HepG2 (cell line): ENCODE results near the gene RIIAD1. TPM values are rescaled to one million over a fixed set of nuclear protein-coding genes. Genes with fewer than 3 reads are reported as not detected.

Source experiments
- ATAC-seq: fragments of 200-7000 bp; cut with Tn5 transposase; 3 replicates; pipeline ENCODE4 v1.9.1; 2020; ENCODE audit warnings: mild to moderate bottlenecking, moderate library complexity
- BruUV-seq: library from RNA; stranded (reverse); fragments of 400-500 nt; replicated peaks from 2 replicates; lab custom pipeline; 2021; lab: Mats Ljungman, UMichigan
- CTCF ChIA-PET: fragments of 300-600 bp; formaldehyde crosslinking; extraction: SDS; loops from one replicate; lab custom pipeline; 2021; ENCODE audit warnings: low total read pairs, inconsistent platforms, low intra/inter-chr PET ratio; lab: Yijun Ruan, JAX
- POLR2A ChIA-PET: fragments of 350-600 bp; sonication (Branson Sonifier 250); formaldehyde crosslinking; loops from one replicate; lab custom pipeline; 2020; ENCODE audit warnings: antibody characterized with exemption, inconsistent platforms; lab: Yijun Ruan, JAX
- DNase-seq: peaks from one replicate; pipeline ENCODE4 v3.0.0-alpha.2; 2015; ENCODE audit warnings: low spot score
- FAIRE-seq: peaks from 3 replicates; lab custom pipeline; 2011; peaks lifted over from hg19 to GRCh38; lab: Jason Lieb, UNC
- H2AFZ ChIP-seq: one replicate; pipeline ENCODE4 v1.6.1; 2011; ENCODE audit warnings: low read length, inconsistent platforms
- H3K27ac ChIP-seq: fragments of 300-600 bp; 3 replicates; pipeline ENCODE4 v1.8.0; 2011; ENCODE audit warnings: mixed run types, mild to moderate bottlenecking, mixed read lengths, low read length, inconsistent platforms; ENCODE audit not compliant: insufficient read depth; ENCODE audit errors: extremely low read length
- H3K27me3 ChIP-seq, 2 experiments: fragments of 200-600 bp in 1 of 2; 2 replicates in 1 of 2; 3 replicates in 1 of 2; pipeline versions ENCODE4 v1.6.0 to v1.8.0; 2011; ENCODE audit warnings: low read length in 2 of 2, mild to moderate bottlenecking in 2 of 2, moderate library complexity in 2 of 2, inconsistent platforms in 1 of 2; ENCODE audit not compliant: insufficient read depth in 2 of 2, control insufficient read depth in 1 of 2
- H3K36me3 ChIP-seq, 2 experiments: fragments of 200-600 bp in 1 of 2; replicated peaks in 1 of 2; 2 replicates in 1 of 2; 3 replicates in 1 of 2; pipeline versions ENCODE4 v1.5.1 to v1.8.0; 2011; ENCODE audit warnings: low read length in 2 of 2, inconsistent platforms in 1 of 2; ENCODE audit not compliant: insufficient read depth in 2 of 2, control insufficient read depth in 1 of 2
- H3K4me1 ChIP-seq: 2 replicates; pipeline ENCODE4 v1.5.1; 2012; ENCODE audit warnings: low read length, inconsistent platforms; ENCODE audit not compliant: insufficient read depth
- H3K4me2 ChIP-seq: 2 replicates; pipeline ENCODE4 v1.6.0; 2011; ENCODE audit warnings: low read depth, low read length, inconsistent platforms
- H3K4me3 ChIP-seq, 3 experiments: fragments of 200-600 bp in 1 of 3; sonication (generic), shearing (Covaris generic) in 1 of 3; replicated peaks in 1 of 3; 2 replicates each; pipeline ENCODE4 v1.5.1; 2011 to 2016; ENCODE audit warnings: low read length in 3 of 3, inconsistent platforms in 2 of 3, low read depth in 2 of 3, mild to moderate bottlenecking in 2 of 3, control low read depth in 1 of 3, mixed read lengths in 1 of 3; ENCODE audit not compliant: insufficient read depth in 1 of 3
- H3K79me2 ChIP-seq: one replicate; pipeline ENCODE4 v1.6.1; 2011; ENCODE audit warnings: low read length, inconsistent platforms; ENCODE audit not compliant: insufficient read depth
- H3K9ac ChIP-seq: 2 replicates; pipeline ENCODE4 v1.6.0; 2011; ENCODE audit warnings: mild to moderate bottlenecking, low read depth, low read length, inconsistent platforms; ENCODE audit not compliant: insufficient read depth
- H3K9me3 ChIP-seq: 2 replicates; pipeline ENCODE4 v1.5.1; 2012; ENCODE audit warnings: mild to moderate bottlenecking, low read length
- H4K20me1 ChIP-seq: 2 replicates; pipeline ENCODE4 v1.6.0; 2011; ENCODE audit warnings: inconsistent platforms, mild to moderate bottlenecking, low read length, moderate library complexity; ENCODE audit not compliant: insufficient read depth
- AKAP8 ChIP-seq: sonication (generic); formaldehyde crosslinking; IDR thresholded peaks from 2 replicates; pipeline ENCODE4 v1.5.1; 2020; ENCODE audit warnings: mild to moderate bottlenecking, missing genetic modification reagents
- ARNT ChIP-seq: fragments of 450-650 bp; IDR thresholded peaks from 2 replicates; pipeline ENCODE4 v1.6.1; 2017
- BHLHE40 ChIP-seq: IDR thresholded peaks from 2 replicates; pipeline ENCODE4 v1.6.1; 2011; ENCODE audit warnings: low read length, improper control_type of control experiment
- KLF6 ChIP-seq: IDR thresholded peaks from 2 replicates; pipeline ENCODE4 v1.8.0; 2016; ENCODE audit warnings: missing biosample characterization, missing genetic modification reagents
- KMT2A ChIP-seq: sonication (generic); formaldehyde crosslinking; IDR thresholded peaks from 2 replicates; pipeline ENCODE4 v1.4.0; 2020; ENCODE audit warnings: missing genetic modification reagents
- KMT2B ChIP-seq: IDR thresholded peaks from 2 replicates; pipeline ENCODE4 v1.6.1; 2016; ENCODE audit warnings: missing genetic modification reagents, missing compliant biosample characterization
- REST ChIP-seq, 2 experiments: IDR thresholded peaks; 2 replicates each; pipeline ENCODE4 v1.6.1; 2011 to 2012; ENCODE audit warnings: low read length in 2 of 2, borderline replicate concordance in 1 of 2, low read depth in 1 of 2, mild to moderate bottlenecking in 1 of 2, moderate library complexity in 1 of 2
- SIX4 ChIP-seq: sonication (generic); formaldehyde crosslinking; IDR thresholded peaks from 2 replicates; pipeline ENCODE4 v1.4.0; 2020; ENCODE audit warnings: missing genetic modification reagents
- TIGD3 ChIP-seq: sonication (generic); formaldehyde crosslinking; IDR thresholded peaks from 2 replicates; pipeline ENCODE4 v1.5.1; 2020; ENCODE audit warnings: mild to moderate bottlenecking, missing genetic modification reagents, borderline replicate concordance
- YY1 ChIP-seq: IDR thresholded peaks from 2 replicates; pipeline ENCODE4 v1.6.1; 2011; ENCODE audit warnings: low read length, low read depth, moderate library complexity, mild to moderate bottlenecking; ENCODE audit not compliant: insufficient read depth, insufficient replicate concordance
- ZBTB49 ChIP-seq: sonication (generic); formaldehyde crosslinking; IDR thresholded peaks from 2 replicates; pipeline ENCODE4 v1.4.0; 2020; ENCODE audit warnings: missing genetic modification reagents, borderline replicate concordance
- ZNF576 ChIP-seq: sonication (generic); formaldehyde crosslinking; IDR thresholded peaks from 2 replicates; pipeline ENCODE4 v1.4.0; 2020; ENCODE audit warnings: mild to moderate bottlenecking, missing genetic modification reagents
- ZNF724P ChIP-seq: sonication (generic); formaldehyde crosslinking; IDR thresholded peaks from 2 replicates; pipeline ENCODE4 v1.8.0; 2022; ENCODE audit warnings: missing genetic modification reagents, borderline replicate concordance
- ZNF792 ChIP-seq: IDR thresholded peaks from 2 replicates; pipeline ENCODE4 v1.6.1; 2016
- ZNF891 ChIP-seq: sonication (generic); formaldehyde crosslinking; IDR thresholded peaks from 2 replicates; pipeline ENCODE4 v1.5.0; 2020; ENCODE audit warnings: mild to moderate bottlenecking, missing genetic modification reagents
- WGBS: methylation state at CpG from one replicate; pipeline ENCODE4 v1.1.6; 2017; ENCODE audit warnings: low lambda C conversion rate; 5-methylcytosine and 5-hydroxymethylcytosine counted together
- in situ Hi-C: cut with HindIII; loops from 2 replicates; pipeline ENCODE4 v1.10.0; 2017; ENCODE audit warnings: low pct_unique_long_range_greater_than_20kb; ENCODE audit not compliant: extremely low pct_ligation_motif_present
- intact Hi-C: fragments of 100-400 bp; cut with micrococcal nuclease; formaldehyde crosslinking; loops from one replicate; pipeline ENCODE4 v1.10.0; 2022; ENCODE audit not compliant: unreplicated experiment
- polyA plus RNA-seq, 8 experiments: library from polyadenylated mRNA; depleted of rRNA in 3 of 8; stranded (reverse) in 7 of 8; unstranded in 1 of 8; fragments of >200 nt; fragmentation: Illumina TruSeq in 4 of 8; extraction: Trizol in 4 of 8; gene quantifications; 2 replicates each; pipeline versions ENCODE4 v1.2.1 to v1.2.3, GENCODE V29; 2011 to 2016; ENCODE audit warnings: low read depth in 4 of 8, missing spikeins in 1 of 8, mixed read lengths in 1 of 8; ENCODE audit not compliant: insufficient read depth in 1 of 8
- total RNA-seq, 5 experiments: library from RNA; depleted of rRNA; stranded (reverse); fragments of >200 nt; fragmentation: Illumina TruSeq; extraction: Trizol; gene quantifications; 2 replicates each; pipeline ENCODE4 v1.2.3, GENCODE V29; 2016; ENCODE audit warnings: low read depth in 1 of 5

The RIIAD1 gene
- total and polyA plus RNA-seq, 2 of the 13 experiments (the other 11 are each of a cell fraction or from before 2014, with no cell fraction given), result not detected

GRCh38 chr1:151720974-151721787 is at the start of gene RIIAD1 (continued):
- peak; percentile 23 for TF ChIP-seq YY1
- TF ChIP-seq KMT2A (CRISPR knock-in tag), result no peak
- no peak for TF ChIP-seq ZNF792 (CRISPR knock-in tag)
- TF ChIP-seq TIGD3 (CRISPR knock-in tag), result no peak
- TF ChIP-seq ZNF576 (CRISPR knock-in tag), result no peak
- no peak for TF ChIP-seq AKAP8

- Histone ChIP-seq H3K27ac (no peak overlapping the region), H2AFZ (no peak overlapping the region), H3K27me3 (no peaks in the 10 kb centered on the region), H3K4me1 (no peaks in the 10 kb centered on the region), H3K4me3 (no peak overlapping the region), H3K36me3 (peaks cover 4 to 16% of the 10 kb centered on the region in 2 experiments), H3K79me2 (no peaks in the 10 kb centered on the region)
- POLR2A ChIA-PET, result no interaction called here
- WGBS, result 62% methylated on average over 1 of the region's 1 CpG
- no TSS peak for BruUV-seq
- no peak for ATAC-seq
- CTCF ChIA-PET, result no interaction called here
- TF ChIP-seq BHLHE40, result no peak
- no peak for TF ChIP-seq ARNT
- TF ChIP-seq ZBTB49 (CRISPR knock-in tag), result no peak
- no peak for TF ChIP-seq REST (IDR thresholded peaks at IDR 0.05; ENCODE audit: borderline replicate concordance in 1 of 2, low read depth in 1 of 2, low read length in 2 of 2)
- TF ChIP-seq KMT2B, result no peak
- no peak for TF ChIP-seq KLF6
- no peak for TF ChIP-seq SIX4 (CRISPR knock-in tag)
- TF ChIP-seq ZNF724P (CRISPR knock-in tag), result no peak
- no peak for TF ChIP-seq ZNF891 (CRISPR knock-in tag)
- TF ChIP-seq, all 625 proteins: peak for 0
- intact Hi-C loops (no loop called here), in situ Hi-C loops (no loop called here)
- H4K20me1 ChIP-seq, result no peaks in the 10 kb centered on the region
- H3K4me2 ChIP-seq, result no peak overlapping the region
- FAIRE-seq, result no peak
- no peaks in the 10 kb centered on the region for H3K9me3 ChIP-seq
- no peak overlapping the region for H3K9ac ChIP-seq
- DNase-seq, result no peak
Observed at GRCh38 chr1:151673407-151673806, 47.9 kb upstream of the RIIAD1 start.
